ENCODE measurements around the gene DNAH9. TPM values are rescaled to one million over a fixed set of nuclear protein-coding genes. Genes with fewer than 3 reads are reported as not detected.

DNAH9 gene
- total and polyA plus RNA-seq, 2 of the 8 experiments (the other 6 are each of a cell fraction or from before 2014, with no cell fraction given) = 0.21 to 0.86 TPM

DNA sequence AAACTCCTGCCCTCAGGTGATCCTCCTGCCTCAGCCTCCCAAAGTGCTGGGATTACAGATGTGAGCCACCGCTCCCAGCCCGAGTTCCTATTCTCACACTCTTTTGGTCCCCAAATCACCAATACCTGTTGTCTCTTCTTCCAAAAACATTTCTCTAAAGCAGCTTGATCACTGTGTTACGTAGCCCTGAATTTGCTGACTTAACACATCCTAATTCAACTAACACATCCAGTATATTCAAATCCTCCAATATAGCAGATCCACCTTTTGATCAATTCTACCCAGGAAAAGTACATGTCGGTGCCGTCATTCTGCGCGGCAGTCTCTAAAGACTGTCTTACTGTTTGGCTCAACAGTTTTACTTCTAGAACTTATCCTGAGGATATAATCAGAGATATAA lies 207.7 kb downstream of the DNAH9 start (continued):
- TF ChIP-seq, protein P1, sequence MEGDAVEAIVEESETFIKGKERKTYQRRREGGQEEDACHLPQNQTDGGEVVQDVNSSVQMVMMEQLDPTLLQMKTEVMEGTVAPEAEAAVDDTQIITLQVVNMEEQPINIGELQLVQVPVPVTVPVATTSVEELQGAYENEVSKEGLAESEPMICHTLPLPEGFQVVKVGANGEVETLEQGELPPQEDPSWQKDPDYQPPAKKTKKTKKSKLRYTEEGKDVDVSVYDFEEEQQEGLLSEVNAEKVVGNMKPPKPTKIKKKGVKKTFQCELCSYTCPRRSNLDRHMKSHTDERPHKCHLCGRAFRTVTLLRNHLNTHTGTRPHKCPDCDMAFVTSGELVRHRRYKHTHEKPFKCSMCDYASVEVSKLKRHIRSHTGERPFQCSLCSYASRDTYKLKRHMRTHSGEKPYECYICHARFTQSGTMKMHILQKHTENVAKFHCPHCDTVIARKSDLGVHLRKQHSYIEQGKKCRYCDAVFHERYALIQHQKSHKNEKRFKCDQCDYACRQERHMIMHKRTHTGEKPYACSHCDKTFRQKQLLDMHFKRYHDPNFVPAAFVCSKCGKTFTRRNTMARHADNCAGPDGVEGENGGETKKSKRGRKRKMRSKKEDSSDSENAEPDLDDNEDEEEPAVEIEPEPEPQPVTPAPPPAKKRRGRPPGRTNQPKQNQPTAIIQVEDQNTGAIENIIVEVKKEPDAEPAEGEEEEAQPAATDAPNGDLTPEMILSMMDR (IDR thresholded peaks at IDR 0.05; ENCODE audit: control extremely low read depth in 1 of 3, insufficient read depth in 1 of 3, low read depth in 1 of 3, low read length in 3 of 3) = no peak

Measured in H1 (cell line).